GM18867 (cell line): ENCODE data around the gene ADRA2C.

ENCODE experiments used
- ATAC-seq: cut with Tn5 transposase; IDR thresholded peaks from one replicate; pipeline ENCODE4 v1.9.1; 2021; ENCODE audit warnings: mild to moderate bottlenecking, moderate library complexity; ENCODE audit not compliant: unreplicated experiment

Gene ADRA2C

DNA sequence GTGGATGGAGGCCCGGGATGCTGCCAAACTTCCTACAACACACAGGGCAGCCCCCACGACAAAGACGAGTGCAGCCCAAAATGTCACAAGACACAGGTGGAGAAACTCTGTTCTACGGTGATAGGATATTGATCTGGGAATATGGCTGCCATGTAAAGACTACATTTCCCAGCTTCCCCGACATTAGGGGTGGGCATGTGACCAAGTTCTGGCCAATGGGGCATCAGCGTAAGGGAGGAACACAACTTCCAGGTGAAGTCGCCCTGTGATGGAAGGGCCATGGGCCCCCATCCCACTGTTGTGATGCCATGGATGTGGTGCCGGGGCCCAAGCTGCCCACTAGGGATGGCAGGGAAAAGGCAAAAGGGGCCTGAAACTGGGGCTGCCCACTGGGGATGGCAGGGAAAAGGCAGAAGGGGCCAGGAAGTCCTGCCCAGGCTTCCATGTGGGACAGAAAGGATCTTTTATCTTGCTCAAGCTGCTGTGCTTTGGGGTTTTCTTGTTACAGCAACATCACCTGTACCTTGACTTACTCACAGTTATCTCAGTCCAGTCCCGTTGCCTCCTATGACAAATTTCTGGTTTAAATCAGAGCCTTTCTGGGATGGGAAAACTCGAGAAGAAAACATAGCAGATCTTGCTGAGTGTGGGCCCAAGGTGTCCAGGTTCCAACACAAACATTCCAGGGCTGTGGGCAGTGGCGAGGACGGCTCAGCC is 9.7 kb upstream of the ADRA2C start:
- no peak for ATAC-seq

DNA sequence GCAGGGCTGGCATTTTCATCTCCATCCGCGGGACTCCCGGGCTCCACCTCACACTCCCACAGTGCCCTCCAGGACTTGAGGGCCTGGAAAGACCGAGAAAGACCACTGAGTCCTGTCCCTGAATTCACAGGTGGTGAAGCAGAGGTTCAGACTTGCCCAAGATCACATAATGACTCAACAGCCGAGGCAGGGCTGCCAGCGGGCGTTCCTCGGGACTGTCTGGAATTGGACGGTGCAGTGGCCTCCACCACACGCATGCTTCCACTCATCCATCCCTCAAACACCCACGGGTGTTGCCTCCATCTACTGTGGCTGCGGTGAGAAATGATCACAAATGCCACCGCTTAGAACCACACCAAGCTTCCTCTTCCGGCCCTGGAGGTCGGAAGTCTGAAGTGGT is 6.9 kb upstream of the ADRA2C start:
- ATAC-seq = no peak

DNA sequence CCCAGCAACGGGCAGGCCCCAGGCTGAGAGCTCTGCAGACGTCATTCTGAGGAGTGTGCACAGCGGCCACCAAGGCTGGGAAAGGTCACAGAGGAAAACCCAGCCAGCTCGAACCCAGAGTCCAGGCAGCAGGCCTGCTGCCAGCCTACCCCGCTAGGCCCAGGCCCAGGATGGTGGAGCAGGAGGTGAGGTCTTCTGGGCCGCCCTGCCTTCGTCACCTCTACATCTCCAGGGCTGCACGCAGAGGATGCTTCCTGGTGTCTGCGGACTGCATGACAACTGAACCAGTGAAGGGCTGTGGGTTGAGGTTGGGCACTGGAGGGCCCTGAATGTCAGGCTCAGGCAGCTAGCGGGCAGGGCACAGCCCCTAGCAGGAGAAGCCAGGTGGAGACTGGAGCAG is 5.8 kb upstream of the ADRA2C start:
- ATAC-seq = no peak

DNA sequence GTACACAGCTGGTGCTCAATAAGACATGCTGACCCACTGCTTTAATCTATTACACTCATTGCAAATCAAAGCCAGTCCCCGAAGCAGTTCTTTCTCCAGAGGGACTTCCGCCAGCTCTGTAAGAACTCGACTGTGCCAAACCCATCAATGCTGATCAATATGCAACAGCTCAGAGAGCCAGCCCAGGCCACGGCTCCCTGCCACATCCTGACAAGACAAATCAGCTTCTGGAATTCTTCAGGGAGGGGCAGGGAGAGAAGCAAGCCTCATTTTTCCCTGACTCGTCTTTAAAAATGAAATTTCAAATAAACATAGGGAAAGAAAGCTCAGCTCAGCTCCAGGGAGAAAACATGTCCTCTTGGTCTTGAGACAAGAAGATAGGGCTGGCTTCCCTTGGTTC is 5.3 kb upstream of the ADRA2C start:
- ATAC-seq = no peak

DNA sequence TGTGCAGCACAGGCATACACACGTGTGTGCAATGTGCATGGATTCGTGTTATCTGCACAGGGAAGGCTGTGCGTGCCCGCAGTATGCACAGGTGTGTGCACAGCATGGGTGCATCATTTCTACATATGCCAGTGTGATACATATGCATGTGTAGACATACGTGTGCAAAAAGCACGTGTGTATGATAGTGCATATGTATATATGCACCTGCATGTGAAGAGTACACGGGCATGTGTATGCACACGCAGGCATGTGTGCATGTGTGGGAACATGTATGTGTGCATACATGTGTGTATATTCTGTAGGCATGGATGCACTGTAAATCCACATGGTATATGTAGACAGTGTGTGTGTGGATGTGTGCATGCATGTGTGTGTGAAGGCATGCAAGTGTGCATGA is 3.9 kb upstream of the ADRA2C start:
- ATAC-seq = no peak

DNA sequence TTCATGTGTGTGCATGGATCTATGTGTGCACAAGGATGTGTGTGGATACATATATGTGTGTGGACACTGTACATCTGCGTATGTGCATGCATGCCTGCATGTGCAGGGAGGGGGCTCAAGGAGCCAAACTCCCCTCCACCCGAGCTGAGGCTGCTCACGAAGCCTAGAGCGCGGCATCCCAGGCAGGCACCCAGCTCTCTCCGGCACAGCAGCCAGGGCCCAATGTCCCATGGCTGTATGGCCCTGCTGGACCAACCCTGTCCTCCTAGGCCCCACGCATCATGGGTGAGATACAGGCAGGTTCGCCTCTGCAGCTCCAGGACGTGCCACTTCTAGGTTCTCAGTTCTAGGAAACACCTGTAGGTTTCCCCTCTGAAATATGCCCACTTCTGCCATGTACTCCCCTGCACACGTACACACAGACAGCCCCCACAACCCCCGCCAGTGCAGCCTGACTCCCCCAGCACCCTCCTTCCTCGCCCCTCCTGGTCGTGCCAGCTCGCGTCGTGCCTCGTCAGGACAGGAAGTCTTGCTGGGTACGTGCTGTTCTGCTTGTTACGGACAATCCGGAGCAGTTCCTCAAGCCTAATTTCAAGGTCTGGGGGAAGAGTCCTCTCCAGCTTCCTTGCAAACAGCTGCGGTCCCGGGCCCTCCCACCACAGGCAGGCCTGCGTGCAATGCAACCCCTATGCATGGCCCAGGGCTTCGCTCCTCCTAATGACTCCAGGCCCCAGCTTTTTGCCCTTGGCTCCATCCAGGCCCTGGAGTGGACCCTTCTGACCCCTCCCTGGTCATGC is 3.2 kb upstream of the ADRA2C start:
- ATAC-seq = no peak

DNA sequence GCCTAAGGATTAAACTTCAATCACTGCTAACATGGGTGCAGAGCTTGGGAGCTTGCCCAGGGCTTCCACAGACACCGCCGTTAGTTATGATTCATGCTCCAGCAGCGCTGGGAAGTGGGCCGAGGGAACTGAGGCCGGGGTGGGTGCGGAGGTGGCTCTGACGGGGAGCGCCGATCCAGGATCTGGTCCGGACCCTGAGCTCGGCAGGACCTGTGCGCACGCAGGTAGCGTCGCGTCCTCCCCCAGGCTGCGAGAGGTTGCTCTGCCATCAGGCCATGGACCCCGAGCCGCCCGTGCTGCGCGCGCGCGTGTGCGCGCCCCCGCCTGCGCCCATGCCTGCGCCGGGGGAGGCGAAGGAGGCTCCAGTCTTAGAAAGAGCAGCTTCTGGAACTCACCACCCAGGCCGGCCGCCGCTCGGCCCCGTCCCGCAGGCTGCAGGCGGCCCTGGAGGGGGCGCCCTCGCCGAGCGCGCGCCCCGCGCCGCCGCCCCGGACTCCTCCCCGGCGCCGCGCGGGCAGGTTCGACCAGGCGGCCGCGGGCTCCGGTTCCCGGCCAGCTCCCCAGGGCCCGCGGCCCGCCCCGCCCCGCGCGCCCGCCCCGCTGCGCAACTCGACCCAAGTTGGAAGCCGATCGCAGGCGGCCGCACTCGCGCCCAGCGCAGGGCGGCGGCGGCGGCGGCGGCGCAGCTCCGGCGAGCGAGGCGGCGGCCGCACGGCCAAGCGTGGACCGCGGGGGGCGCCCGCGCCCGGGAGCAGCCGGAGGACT is 732 bp upstream of the ADRA2C start:
- ATAC-seq = no peak

DNA sequence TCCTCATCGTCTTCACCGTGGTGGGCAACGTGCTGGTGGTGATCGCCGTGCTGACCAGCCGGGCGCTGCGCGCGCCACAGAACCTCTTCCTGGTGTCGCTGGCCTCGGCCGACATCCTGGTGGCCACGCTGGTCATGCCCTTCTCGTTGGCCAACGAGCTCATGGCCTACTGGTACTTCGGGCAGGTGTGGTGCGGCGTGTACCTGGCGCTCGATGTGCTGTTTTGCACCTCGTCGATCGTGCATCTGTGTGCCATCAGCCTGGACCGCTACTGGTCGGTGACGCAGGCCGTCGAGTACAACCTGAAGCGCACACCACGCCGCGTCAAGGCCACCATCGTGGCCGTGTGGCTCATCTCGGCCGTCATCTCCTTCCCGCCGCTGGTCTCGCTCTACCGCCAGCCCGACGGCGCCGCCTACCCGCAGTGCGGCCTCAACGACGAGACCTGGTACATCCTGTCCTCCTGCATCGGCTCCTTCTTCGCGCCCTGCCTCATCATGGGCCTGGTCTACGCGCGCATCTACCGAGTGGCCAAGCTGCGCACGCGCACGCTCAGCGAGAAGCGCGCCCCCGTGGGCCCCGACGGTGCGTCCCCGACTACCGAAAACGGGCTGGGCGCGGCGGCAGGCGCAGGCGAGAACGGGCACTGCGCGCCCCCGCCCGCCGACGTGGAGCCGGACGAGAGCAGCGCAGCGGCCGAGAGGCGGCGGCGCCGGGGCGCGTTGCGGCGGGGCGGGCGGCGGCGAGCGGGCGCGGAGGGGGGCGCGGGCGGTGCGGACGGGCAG is 792 bp downstream of the ADRA2C start:
- no peak for ATAC-seq

DNA sequence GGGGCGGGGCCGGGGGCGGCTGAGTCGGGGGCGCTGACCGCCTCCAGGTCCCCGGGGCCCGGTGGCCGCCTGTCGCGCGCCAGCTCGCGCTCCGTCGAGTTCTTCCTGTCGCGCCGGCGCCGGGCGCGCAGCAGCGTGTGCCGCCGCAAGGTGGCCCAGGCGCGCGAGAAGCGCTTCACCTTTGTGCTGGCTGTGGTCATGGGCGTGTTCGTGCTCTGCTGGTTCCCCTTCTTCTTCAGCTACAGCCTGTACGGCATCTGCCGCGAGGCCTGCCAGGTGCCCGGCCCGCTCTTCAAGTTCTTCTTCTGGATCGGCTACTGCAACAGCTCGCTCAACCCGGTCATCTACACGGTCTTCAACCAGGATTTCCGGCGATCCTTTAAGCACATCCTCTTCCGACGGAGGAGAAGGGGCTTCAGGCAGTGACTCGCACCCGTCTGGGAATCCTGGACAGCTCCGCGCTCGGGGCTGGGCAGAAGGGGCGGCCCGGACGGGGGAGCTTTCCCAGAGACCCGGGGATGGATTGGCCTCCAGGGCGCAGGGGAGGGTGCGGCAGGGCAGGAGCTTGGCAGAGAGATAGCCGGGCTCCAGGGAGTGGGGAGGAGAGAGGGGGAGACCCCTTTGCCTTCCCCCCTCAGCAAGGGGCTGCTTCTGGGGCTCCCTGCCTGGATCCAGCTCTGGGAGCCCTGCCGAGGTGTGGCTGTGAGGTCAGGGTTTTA is 1.5 kb downstream of the ADRA2C start:
- no peak for ATAC-seq

DNA sequence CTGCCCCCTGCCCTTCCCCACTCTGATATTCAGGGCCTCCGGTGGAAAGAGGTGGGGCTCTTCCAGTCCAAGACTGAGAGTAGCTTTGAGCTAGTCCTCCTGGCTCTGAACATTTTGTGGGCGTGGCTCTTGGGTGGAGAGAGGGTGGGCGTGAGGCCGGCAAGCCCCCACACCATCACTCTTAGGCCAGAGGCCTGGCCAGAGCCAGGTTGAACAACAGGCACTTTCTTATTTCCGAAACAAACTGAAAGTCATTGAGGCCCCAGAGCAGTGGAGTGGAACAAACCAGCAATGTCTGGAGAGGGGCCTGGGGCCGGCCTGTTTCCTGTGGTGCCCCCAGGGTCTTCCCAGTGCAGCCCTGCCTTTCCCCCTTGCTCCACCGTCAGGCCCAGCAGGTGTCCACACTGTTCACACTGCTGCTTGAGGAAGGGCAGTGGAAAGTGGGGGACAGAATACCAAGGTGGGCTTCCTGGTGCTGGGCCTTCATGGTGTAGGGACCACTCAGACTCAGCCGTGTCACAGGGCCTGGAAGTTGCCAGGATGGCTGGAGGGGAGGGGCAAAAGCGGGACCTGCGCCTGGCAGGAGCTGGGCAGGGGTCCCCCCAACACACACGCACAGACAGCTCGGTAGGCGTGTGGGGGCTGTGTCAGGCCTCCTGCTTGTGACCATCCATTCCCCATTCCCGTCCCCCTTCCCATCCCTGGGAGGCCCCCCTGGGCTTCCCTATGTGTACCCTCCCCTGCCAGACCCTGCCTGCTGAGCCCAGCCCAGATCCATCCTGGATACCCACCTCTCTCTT is 2.9 kb downstream of the ADRA2C start:
- ATAC-seq = no peak

DNA sequence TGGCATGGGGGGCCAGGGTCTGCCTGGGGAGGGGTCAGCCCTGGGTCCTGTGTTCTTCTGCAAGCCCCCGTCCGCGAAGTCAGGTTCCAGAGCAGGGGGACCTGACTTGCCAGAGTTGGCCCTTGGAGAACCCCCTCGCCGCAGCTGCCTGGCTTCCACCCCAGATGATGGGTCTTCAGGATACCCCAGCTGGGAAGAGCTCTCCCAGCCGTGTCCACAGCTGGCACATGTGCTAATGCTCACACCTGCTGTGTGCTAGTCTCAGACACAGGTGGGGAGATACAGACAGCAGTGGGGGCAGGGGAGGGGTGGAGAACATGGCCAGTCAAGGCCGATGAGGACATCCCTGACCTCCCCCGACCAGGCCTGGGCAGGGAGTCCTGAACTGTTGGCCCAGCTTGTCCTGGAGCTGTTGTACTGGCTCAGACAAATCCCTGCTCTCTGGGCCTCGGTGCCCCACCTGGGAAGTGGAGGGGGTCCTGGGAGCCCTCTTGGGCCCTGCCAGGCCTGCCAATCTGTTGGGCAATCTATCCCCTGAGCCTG is 3.5 kb downstream of the ADRA2C start:
- ATAC-seq = no peak

DNA sequence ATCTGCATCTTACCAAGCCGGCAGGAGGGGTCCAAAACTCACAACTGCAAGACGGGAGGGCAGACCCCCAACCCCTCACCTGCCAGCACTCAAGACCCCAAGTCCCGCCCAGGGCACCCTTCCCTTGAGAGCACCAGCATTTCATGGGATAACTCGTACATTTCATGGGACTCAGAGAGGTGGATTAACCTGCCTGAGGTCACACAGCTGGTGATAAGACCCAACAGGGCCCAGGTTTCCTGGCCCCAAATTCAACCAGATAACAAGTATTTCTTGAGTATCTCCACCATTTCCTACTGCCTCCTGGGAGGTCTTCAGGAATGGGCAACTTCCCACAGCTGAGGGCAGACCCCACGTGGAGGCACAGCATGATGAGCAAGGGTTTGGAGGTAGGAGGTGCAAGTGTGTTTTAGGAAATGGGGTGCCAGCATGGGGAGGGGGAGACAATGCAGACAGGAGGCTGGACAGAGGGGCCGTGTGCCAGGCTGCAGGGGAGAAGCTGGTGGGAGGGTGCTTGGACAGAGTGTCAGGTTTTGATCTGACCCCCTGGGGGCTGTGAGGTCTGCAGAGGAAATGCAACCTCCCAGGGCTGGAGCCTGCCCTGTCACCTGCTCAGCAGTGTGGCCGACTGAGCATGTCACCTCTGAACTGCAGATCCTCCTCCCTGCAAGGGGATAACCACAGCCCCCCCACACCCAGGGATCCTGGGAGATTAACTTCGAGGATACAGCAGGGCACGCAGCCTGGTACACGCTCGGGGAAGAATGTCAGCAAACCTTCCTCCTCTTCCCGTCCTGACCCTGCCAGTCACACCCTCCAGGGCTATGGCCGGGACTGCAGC is 4.4 kb downstream of the ADRA2C start:
- ATAC-seq = no peak

DNA sequence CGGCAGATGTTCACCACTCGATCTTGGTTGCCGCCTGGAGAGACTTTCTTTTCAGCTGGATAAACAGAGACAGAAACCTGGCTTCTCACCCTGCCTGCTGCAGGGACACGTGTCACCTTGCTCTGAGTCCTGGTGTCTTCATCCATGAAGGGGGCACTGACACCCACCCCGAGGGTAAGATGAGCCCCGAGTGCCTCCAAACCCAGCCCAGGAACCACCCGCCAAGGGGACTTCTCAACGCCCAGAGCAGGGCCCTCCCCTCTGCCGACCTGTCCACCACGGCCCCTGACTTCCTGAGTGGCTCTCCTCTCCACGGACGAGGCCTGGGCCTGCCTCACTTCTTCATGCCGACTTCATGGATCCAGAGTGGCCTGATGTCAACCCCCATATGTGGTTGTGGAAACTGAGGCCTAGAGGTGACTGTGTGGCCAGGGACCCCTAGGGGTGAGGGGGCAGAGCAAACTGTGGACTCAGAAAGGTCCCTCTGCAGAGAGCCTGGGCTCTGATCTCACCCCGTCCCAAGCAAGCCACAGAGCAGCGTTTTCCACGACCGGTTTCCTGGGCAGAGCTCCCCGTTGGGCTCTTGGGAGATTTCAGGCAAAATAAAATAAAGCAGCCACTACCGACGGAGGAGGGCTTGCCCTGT is 5.1 kb downstream of the ADRA2C start:
- no peak for ATAC-seq

DNA sequence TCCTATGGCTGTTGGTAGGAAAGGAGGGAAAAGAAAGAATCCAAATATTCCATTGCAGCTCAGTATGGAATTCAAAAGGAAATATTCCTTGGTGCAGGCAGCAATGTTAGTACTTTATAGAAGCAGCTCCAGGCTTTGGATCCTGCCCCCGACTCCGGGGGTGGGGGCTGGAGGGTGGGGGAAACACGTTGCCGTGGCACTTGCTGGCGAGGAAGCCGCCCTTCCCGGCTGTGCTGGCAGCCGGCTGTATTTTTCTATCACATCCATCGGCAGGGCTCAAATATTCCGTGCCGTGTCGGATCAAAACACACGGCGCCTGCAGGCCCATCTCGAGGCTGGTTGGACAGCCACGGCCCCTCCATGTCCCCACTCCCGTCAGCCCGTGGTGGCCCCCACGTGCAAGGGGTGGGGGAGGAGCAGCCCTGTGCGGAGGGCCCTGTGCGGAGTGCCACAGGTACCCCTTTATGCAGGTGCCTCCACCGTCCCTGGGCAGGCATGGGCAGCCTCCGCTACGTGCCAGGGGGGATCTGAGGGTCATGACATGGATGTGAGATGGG is 5.8 kb downstream of the ADRA2C start:
- no peak for ATAC-seq

DNA sequence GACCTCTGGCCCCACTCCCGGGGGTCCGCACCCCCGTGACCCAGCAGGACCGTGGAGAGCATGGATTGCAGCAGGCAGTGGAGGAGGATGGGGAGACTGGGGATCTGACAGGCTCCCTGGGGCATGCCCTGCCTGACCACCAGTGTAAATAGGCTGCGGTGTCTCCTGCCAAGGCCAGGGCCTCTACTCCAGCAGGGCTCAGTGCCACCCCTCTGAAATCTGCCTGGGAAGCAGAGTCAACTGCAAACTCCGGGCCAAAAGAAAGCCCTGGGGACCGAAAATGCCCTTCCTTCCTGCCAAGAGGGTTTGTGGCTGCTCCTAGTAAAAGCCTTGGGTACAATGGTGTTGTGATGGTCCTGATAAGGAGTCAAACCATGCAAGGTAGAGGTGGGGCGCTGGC is 6.4 kb downstream of the ADRA2C start:
- ATAC-seq = no peak

DNA sequence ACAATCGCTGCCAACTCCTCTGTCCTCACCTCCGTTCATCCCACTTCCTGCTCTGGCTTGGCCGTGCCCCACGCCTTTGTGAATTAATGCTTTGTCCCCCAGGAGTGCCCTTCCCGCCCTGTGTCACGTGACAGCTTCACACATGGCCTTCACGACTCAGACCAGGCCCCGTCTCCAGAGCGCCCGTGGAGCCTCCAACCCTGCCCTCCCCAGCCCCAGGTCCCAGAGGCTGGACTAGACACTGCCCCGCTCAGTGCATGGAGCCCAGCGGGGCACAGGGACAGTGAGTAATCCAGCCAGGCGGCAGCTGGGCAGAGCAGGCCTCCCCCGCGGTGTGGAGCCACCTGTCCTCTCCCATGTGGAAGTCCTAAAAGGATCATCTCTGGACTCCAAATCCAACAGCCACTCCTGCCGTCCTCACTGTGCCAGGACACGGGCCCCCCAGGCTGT is 7.4 kb downstream of the ADRA2C start:
- ATAC-seq = no peak

DNA sequence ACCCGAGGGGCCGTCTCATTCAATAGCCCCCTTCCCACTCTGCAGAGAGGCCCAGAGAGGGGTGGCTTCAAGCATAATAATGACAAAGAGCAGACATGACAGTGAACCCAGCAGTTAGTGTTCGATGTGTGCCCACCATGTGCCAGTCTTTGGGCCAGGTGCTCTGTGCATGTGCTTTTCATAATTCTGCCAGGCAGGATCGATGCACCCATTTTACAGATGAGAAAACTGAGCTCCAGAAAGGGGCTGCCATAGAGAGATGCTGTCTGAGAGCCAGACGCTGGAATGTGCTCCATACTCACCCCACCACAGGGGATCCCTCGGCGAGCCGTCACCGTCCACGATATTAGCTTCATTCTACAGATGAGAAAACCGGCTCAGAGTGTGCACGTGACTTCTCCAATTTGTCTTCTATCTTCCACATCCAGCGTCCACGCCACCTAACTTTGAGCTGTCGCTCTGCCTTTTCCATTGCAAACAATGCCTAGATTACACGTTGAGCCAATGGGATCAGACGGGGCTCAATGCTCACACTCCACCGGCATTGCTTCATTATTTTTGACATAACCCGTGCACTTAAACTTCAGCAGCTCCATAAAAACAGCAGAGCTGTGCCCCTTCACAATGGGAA is 8.2 kb downstream of the ADRA2C start:
- no peak for ATAC-seq
